Activated T-cell treated with anti-CD3 and anti-CD28 coated beads, Interleukin-2, amount 50 U/mL, for 72 hours (primary cell): ENCODE results near the gene CREG2. TPM values are rescaled to one million over a fixed set of nuclear protein-coding genes. Genes with fewer than 3 reads are reported as not detected.
A peak's percentile ranks its signal among the peaks of the same experiment; 100 is the strongest.

ENCODE experiments used
- ATAC-seq, 2 donors: fragments of 150-1000 bp; cut with Tn5 transposase; replicated peaks in 1 of 2; 2 replicates each; pipeline ENCODE4 v1.10.0; 2021; ENCODE audit warnings: moderate library complexity in 2 of 2, mild to moderate bottlenecking in 1 of 2
- DNase-seq, 2 donors: peaks; one replicate each; pipeline ENCODE4 v3.0.0; 2021 to 2022; ENCODE audit warnings: mixed read lengths in 1 of 2
- H3K27ac Mint-ChIP-seq: one replicate; pipeline ENCODE4 v1.8.0; 2022; ENCODE audit warnings: mild to moderate bottlenecking, moderate library complexity, mixed read lengths
- H3K27me3 Mint-ChIP-seq: one replicate; pipeline ENCODE4 v1.8.0; 2022; ENCODE audit warnings: low read depth, mixed read lengths
- H3K36me3 Mint-ChIP-seq, 2 donors: one replicate each; pipeline ENCODE4 v1.8.0; 2022; ENCODE audit warnings: mixed read lengths in 2 of 2, mild to moderate bottlenecking in 1 of 2; ENCODE audit not compliant: insufficient read depth in 2 of 2
- H3K4me1 Mint-ChIP-seq: one replicate; pipeline ENCODE4 v1.8.0; 2022; ENCODE audit warnings: low read depth, mixed read lengths
- H3K4me3 Mint-ChIP-seq, 2 donors: one replicate each; pipeline ENCODE4 v1.8.0; 2022; ENCODE audit warnings: mild to moderate bottlenecking in 2 of 2, mixed read lengths in 2 of 2, moderate library complexity in 2 of 2
- H3K9me3 Mint-ChIP-seq, 2 donors: one replicate each; pipeline ENCODE4 v1.8.0; 2022; ENCODE audit warnings: mixed read lengths in 2 of 2
- total RNA-seq, 2 donors: library from RNA; stranded (reverse); gene quantifications; one replicate each; pipeline ENCODE4 v1.2.3, GENCODE V29; 2022

The CREG2 gene
- total RNA-seq: not detected

- Mint-ChIP-seq H3K27me3 (peaks cover 60% of the 10 kb centered on the region), H3K4me1 (peaks cover 15% of the 10 kb centered on the region), H3K4me3 (peak within 1 kb of the TSS; percentile 74 to 78), H3K27ac (no peak within 1 kb of the TSS), H3K36me3 (no peaks in the 10 kb centered on the region), H3K9me3 (no peaks in the 10 kb centered on the region)
- peak; percentile 89 to 94 for ATAC-seq
- DNase-seq: peak; percentile 73 to 79
Measured at GRCh38 chr2:101387151-101387834, at the start of gene CREG2. Gene CREG2, minus strand, starts transcription at chr2:101387503. Its CDS starts 46 bp downstream, at chr2:101387457.

DNA sequence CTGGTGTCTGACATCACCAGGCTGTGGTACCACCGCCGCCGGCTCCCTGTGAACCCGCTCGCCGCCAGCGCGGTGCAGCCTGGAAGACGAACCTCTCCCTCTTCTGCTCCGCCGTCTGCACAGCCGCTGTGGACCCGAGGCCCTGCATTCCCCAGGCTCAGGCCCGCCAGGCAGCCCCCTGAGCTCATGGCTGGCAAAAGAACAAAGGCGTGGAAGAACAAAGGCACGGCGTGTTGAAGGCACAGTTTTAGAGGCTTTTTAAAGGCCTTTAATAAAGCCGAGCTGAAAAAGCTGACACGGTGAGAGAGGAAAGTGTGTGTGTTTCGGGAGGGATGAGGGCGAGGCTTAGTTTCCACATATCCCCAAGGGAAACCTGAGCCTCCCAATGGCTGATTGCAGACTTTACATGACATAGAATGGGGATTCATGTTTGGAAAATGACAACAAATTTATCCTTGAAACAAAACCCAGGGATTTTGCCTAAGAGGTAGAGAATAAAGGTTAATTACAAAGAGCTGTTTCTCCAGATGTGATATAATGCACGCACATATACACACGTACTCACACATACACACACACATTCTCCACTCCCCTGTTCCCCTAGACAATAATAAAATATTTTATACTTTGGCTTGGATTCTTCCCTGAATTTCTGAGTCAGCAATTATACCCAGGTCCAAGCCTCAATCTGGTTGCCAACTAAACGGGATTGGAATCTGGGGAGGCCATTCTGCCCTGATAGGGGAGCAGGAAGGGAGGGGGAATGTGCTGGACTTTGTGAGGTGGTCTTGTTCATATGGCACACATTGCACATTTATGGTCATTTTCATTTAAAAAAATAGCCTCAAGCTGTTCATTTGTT, 47.9 kb upstream of the CREG2 start:
- ATAC-seq (no peak), DNase-seq (no peak)
- Mint-ChIP-seq H3K4me1 (peaks cover 17% of the 10 kb centered on the region), H3K9me3 (no peaks in the 10 kb centered on the region), H3K4me3 (no peak overlapping the region), H3K27ac (no peak overlapping the region), H3K27me3 (peaks cover 9% of the 10 kb centered on the region), H3K36me3 (no peaks in the 10 kb centered on the region)

DNA sequence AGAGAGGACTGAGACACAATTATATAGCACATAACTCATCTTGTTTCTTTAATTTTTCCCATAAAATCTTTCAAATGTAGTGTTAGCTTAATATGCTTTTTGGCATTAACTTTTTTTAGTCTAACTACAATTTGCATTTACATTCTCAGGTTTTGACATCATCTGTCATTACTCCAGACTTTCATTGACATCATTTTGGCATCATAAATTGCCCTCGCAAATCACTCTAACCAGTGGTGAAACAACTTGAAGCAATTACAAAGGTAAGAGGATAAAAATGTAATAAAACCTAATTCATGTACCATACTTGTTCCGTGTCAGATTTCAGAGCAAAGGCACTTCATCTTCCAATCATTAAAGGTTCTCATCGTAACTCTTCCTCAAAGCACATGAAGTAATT, 46.2 kb upstream of the CREG2 start:
- Mint-ChIP-seq H3K27ac (no peak overlapping the region), H3K27me3 (peaks cover 9% of the 10 kb centered on the region), H3K36me3 (no peaks in the 10 kb centered on the region), H3K9me3 (no peaks in the 10 kb centered on the region), H3K4me3 (no peak overlapping the region), H3K4me1 (peaks cover under 1% of the 10 kb centered on the region)
- DNase-seq (no peak), ATAC-seq (no peak)

DNA sequence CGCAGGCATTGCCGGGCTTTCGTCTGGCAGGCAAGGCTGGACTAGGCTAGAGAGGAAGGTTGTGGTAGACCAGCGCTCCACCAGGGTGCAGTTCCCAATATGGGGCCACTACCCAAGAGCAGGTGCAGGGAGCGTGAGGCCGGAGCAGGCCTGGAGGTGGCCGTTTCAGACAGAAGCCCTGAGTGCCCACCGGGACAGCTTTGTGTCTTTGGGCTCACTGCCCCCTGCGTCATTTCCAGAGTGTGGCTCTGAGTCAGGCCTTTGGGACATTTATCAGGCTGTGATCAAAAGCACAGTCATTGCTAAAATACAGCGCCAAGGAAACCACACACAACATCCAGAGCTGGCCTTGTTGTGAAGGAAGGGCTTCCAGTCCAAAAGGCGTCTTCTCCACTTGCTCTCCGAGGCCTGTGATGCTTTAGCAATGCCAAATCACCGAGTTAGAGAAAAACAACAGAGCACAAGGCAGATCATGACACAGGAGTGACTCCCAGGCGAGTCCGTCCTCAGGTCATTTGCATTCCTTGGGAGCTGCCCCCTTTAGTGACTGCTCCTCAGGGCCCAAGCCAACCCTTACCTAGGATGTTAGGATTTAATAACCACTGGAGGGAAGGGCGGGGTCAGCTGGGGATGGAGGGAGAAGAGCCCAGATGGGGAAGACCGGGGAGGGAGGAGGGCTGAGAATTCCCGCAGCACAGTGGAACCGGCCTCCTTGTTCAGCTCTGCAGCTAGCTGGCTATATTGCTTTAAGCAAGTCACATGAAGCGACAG, 45.3 kb upstream of the CREG2 start:
- Mint-ChIP-seq H3K36me3 (no peaks in the 10 kb centered on the region), H3K9me3 (no peaks in the 10 kb centered on the region), H3K4me3 (no peak overlapping the region), H3K27ac (no peak overlapping the region), H3K4me1 (no peaks in the 10 kb centered on the region), H3K27me3 (peaks cover 9% of the 10 kb centered on the region)
- ATAC-seq (peak; percentile 57 to 64), DNase-seq (peak; percentile 6 to 25)

GRCh38 chr2:101431486-101431885, 44.2 kb upstream of the CREG2 start:
- ATAC-seq (no peak), DNase-seq (no peak)
- no peaks in the 10 kb centered on the region for H3K36me3 Mint-ChIP-seq
- no peak overlapping the region for H3K27ac Mint-ChIP-seq
- no peaks in the 10 kb centered on the region for H3K4me1 Mint-ChIP-seq
- H3K9me3 Mint-ChIP-seq: no peaks in the 10 kb centered on the region
- peaks cover 6% of the 10 kb centered on the region for H3K27me3 Mint-ChIP-seq
- H3K4me3 Mint-ChIP-seq: no peak overlapping the region

GRCh38 chr2:101430156-101430555, 42.9 kb upstream of the CREG2 start:
- H3K36me3 Mint-ChIP-seq: no peaks in the 10 kb centered on the region
- no peaks in the 10 kb centered on the region for H3K4me1 Mint-ChIP-seq
- DNase-seq: no peak
- H3K4me3 Mint-ChIP-seq: no peak overlapping the region
- ATAC-seq: no peak
- no peaks in the 10 kb centered on the region for H3K9me3 Mint-ChIP-seq
- H3K27ac Mint-ChIP-seq: no peak overlapping the region
- no peaks in the 10 kb centered on the region for H3K27me3 Mint-ChIP-seq

- Mint-ChIP-seq H3K27ac (no peak overlapping the region), H3K27me3 (no peaks in the 10 kb centered on the region), H3K4me1 (no peaks in the 10 kb centered on the region), H3K36me3 (no peaks in the 10 kb centered on the region), H3K4me3 (no peak overlapping the region), H3K9me3 (no peaks in the 10 kb centered on the region)
- DNase-seq (no peak), ATAC-seq (no peak)
Measured at GRCh38 chr2:101429453-101429852, 42.1 kb upstream of the CREG2 start.

GRCh38 chr2:101428422-101429176, 41.3 kb upstream of the CREG2 start:
- Mint-ChIP-seq H3K27ac (no peak overlapping the region), H3K27me3 (no peaks in the 10 kb centered on the region), H3K4me1 (no peaks in the 10 kb centered on the region), H3K4me3 (no peak overlapping the region), H3K9me3 (no peaks in the 10 kb centered on the region), H3K36me3 (no peaks in the 10 kb centered on the region)
- DNase-seq (no peak), ATAC-seq (no peak)

DNA sequence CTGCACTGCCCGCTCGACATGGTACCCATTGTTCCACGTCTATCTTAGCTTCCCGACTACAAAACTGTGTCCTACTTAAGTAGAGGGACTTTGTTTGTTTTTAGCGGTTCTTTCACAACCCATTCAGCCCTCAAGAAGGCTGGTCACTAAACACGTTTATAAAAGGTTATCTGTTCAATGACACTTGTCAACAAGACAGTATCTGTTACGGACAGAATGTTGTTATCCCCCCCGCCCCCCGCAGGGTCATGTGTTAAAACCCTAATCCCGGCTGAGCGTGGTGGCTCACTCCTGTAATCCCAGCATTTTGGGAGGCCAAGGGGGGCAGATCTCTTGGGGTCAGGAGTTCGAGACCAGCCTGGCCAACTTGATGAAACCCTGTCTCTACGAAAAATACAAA, 40.4 kb upstream of the CREG2 start:
- ATAC-seq: no peak
- no peaks in the 10 kb centered on the region for H3K9me3 Mint-ChIP-seq
- H3K4me3 Mint-ChIP-seq: no peak overlapping the region
- H3K27me3 Mint-ChIP-seq: no peaks in the 10 kb centered on the region
- no peak overlapping the region for H3K27ac Mint-ChIP-seq
- no peaks in the 10 kb centered on the region for H3K36me3 Mint-ChIP-seq
- H3K4me1 Mint-ChIP-seq: no peaks in the 10 kb centered on the region
- no peak for DNase-seq

GRCh38 chr2:101427240-101427639, 39.9 kb upstream of the CREG2 start:
- ATAC-seq (no peak), DNase-seq (no peak)
- Mint-ChIP-seq H3K4me1 (no peaks in the 10 kb centered on the region), H3K27ac (no peak overlapping the region), H3K36me3 (no peaks in the 10 kb centered on the region), H3K27me3 (no peaks in the 10 kb centered on the region), H3K9me3 (no peaks in the 10 kb centered on the region), H3K4me3 (no peak overlapping the region)

GRCh38 chr2:101426822-101427221, 39.5 kb upstream of the CREG2 start:
- Mint-ChIP-seq H3K4me1 (no peaks in the 10 kb centered on the region), H3K27ac (no peak overlapping the region), H3K9me3 (no peaks in the 10 kb centered on the region), H3K4me3 (no peak overlapping the region), H3K27me3 (no peaks in the 10 kb centered on the region), H3K36me3 (no peaks in the 10 kb centered on the region)
- DNase-seq (no peak), ATAC-seq (no peak)

DNA sequence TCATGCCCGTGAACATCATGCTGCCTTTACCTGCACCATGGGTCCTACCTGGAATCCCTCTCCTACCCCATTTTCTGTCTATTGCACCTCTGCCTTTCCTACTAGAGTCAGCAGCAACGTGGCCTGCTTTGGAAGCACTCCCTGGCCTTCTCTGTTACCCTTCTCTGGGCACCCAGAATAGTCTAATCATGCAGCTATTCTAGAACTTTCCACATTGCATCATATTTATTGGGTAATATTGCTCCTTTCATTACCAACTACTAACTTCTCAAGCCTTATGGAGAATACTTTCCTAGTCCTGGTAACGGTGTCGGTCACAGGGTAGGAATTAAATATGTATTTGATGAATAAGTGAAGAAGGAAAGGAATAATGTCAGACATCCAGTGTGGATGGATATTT, 33.3 kb upstream of the CREG2 start:
- Mint-ChIP-seq H3K4me1 (no peaks in the 10 kb centered on the region), H3K9me3 (no peaks in the 10 kb centered on the region), H3K36me3 (no peaks in the 10 kb centered on the region), H3K27me3 (no peaks in the 10 kb centered on the region), H3K4me3 (no peak overlapping the region), H3K27ac (no peak overlapping the region)
- DNase-seq (no peak), ATAC-seq (no peak)
